Upper lobe of left lung (tissue), 4 donors: ENCODE measurements around the gene CYB561D1.

Experiments used
- CTCF ChIP-seq, 6 experiments: fragments of 450-650 bp in 4 of 6; fragments of 200-600 bp in 2 of 6; sonication (generic) in 2 of 6; IDR thresholded peaks; one replicate each; pipeline ENCODE4 v1.5.1; 2016 to 2019; ENCODE audit warnings: antibody characterized with exemption in 6 of 6
- EP300 ChIP-seq, 4 donors: sonication (generic); formaldehyde crosslinking; IDR thresholded peaks; one replicate each; pipeline ENCODE4 v1.5.1; 2017; ENCODE audit warnings: antibody characterized with exemption in 4 of 4, control low read depth in 2 of 4
- POLR2A ChIP-seq, 4 donors: fragments of 450-650 bp; IDR thresholded peaks; one replicate each; pipeline ENCODE4 v1.5.1; 2016 to 2017; ENCODE audit warnings: antibody characterized with exemption in 4 of 4, mild to moderate bottlenecking in 2 of 4
- POLR2AphosphoS5 ChIP-seq, 2 donors: sonication (generic); formaldehyde crosslinking; IDR thresholded peaks; one replicate each; pipeline ENCODE4 v1.5.1; 2017; ENCODE audit warnings: antibody characterized with exemption in 2 of 2

GRCh38 chr1:109478806-109479205 is 15.1 kb upstream of the CYB561D1 start:
- TF ChIP-seq POLR2A (IDR thresholded peaks at IDR 0.05) (no peak), CTCF (IDR thresholded peaks at IDR 0.05) (no peak), POLR2AphosphoS5 (IDR thresholded peaks at IDR 0.05) (no peak), EP300 (IDR thresholded peaks at IDR 0.05) (no peak)
